CD1c-positive myeloid dendritic cell (primary cell): ENCODE measurements around the gene PALS1.

Source experiments
- DNase-seq: peaks from one replicate; pipeline ENCODE4 v3.0.0-alpha.2; 2016; ENCODE audit errors: extremely low spot score

Gene PALS1

GRCh38 chr14:67241411-67242167, at the start of gene PALS1:
Gene PALS1, plus strand, starts transcription at chr14:67241435. Its CDS starts 37,736 bp downstream, at chr14:67279171.
- DNase-seq, result peak; percentile 66

DNA sequence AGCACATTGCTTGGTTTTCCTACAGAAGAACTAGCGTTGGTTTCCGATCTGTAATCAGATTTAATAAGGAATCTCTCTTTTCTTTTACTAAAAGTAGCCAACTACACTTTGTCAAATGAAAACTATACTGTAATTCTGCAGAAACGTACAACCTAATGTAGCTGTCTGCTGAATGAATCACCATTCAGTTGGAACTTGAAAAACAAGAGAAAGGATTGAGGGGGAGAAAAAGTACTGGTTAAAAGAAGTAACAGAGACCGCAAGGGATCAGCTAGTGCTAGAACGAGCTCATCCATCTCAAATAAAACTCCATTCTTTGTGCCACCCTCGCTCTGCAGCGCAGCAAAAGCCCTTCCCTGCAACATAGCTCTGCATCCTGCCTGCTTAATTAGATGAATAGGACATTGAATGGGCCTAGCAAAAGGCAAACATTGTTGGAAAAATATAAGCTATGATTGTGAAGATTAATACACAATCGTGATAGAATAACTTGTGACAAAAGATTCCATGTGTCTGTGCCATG, 49.4 kb upstream of the PALS1 start:
- no peak for DNase-seq

GRCh38 chr14:67192366-67192765, 48.9 kb upstream of the PALS1 start:
- DNase-seq, result no peak

DNA sequence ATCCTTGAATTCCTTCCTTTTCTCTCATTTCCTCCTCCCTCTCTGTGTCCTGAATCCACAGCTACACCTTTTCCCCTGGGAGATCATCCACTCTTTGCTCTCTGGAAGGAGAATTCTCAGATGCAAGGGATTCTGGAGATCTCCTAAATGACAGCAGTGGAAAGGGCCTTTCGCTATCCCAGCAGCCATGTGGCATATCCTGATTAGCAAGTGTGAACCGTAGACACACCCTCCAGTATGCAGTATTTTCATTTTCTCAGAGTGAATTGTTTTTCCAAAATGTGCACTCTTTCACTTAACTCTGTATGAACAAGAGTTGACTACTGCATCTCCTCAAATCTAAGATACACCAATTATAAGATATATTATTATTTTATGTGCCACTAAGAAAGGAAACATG, 46.0 kb upstream of the PALS1 start:
- DNase-seq, result no peak

DNA sequence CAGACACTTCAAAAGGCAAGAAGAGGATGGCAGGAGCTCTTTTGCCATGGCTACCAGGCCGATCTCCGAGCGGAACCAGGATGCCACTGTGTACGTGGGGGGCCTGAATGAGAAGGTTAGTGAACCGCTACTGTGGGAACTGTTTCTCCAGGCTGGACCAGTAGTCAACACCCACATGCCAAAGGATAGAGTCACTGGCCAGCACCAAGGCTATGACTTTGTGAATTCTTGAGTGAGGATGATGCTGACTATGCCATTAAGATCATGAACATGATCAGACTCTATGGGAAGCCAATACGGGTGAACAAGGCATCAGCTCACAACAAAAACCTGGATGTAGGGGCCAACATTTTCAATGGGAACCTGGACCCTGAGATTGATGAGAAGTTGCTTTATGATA, 42.2 kb upstream of the PALS1 start:
- DNase-seq, result no peak

DNA sequence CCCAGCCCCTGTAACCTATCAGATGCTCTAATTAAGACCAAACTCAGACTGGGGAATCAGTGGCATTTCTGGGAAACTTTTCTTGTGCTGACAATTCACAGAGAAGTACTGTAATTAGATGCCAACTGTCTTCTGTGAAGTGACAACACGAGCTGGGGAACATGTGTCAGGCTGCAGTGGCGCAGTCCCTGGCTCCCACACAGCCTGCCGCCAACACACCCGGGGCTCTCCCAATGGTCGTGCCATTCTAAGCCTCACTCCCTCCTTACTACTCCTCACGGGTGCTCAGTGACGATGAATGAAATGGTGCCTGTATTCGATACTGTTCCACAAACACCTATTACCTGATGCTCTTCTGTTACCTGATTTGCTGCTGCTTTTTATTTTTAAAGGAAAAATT, 33.4 kb upstream of the PALS1 start:
- DNase-seq, result no peak

- DNase-seq, result no peak
Observed at GRCh38 chr14:67218126-67218525, 23.1 kb upstream of the PALS1 start.

DNA sequence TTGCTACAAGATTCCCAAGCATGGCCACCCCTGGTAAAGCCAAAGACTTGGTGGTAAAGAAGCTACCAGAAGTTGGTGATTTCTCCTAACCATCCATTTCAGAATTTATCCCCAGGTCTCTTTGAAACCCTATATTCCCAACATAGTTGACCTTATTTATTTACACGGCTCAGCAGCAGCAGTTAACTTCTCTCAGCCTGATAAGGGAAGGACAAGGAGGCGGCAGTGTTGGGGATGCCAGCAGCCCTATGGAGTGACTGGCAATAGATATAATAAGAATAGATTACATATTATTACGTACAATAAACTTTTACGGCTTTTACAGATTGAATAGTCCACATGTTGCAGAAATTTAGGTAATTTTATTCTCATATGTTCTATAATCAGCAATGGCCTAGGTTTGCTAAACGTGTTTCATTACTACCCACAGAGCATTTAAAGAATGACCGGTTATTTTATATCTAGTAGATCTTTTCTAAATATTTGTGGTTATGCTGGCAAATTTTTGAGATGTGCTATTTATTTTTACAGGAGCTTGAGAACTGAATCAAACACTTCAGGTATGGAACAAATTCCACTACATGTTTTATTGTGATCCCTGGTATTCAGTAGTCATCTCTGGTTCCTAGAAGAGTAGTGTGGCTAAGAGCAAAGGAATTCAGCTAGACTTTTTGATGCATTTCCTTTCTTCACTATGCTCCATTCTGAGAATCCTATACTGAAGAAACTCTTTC, 19.8 kb upstream of the PALS1 start:
- no peak for DNase-seq

GRCh38 chr14:67221982-67222328, 19.3 kb upstream of the PALS1 start:
- no peak for DNase-seq

DNA sequence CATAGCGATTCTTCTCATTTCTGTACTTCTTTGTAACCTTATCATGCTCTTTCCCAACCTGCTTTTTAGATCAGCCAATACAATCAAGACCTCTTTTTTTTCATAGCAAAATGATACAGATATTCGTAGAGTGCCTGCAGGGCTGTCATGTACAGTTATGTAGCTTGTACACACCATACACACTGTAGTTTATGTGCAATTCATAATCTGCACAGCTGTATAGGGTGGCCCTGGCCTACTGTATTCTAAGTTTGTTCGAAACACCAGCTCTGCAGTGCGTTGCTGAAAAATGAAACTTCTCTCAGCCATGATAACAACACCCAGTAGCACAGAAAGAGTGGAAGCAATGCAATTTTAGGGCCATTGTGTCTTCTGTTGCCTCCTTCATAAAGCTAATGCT, 15.7 kb upstream of the PALS1 start:
- no peak for DNase-seq

DNA sequence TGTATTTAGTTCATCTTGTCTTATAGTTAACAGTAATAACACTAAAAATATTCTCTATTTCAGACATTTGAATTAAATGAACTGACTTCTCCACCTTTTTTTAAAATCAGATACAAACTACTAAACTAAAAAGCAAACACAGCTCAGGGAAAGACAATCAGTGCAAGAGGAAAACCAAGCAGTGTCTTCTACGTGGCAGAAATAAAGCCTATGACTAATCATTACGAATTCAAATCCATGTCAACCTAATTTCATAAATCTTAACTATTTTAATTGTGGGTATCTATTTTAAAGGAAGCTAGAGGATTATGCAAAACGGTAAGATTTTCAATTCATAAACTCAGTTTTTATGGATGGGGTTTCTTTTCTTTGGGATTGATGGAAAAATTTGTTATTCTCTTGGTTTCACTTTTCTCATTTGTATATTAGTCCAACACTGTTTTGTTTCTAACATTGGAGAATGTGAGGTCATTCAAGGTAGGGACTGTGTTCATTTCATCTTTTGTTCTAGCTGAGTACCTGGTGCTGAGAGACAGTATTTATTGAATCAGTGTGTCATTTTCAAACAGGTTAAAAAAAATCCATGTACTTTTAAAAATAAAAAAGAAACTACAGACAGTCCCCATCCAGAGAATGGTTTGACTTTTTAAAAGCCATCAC, 12.8 kb upstream of the PALS1 start:
- DNase-seq, result no peak

DNA sequence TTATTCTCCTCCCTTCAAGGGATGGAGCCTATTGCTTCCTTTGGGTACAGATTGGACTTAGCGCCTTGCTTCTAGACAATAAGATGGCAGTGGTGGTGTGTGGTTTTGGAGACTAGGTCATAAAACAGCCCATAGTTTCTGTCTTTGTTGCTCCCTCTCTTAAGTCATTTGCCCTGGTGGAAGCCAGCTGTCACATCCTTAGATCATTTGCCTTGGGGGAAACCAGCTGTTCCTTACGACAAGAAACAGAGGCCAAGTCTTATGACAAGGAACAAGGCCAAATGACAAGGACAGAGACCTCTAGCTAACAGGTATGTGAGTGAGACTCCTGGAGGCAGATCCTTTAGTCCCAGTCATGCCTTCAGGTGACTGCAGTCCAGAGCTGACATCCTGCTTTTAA, 9.2 kb upstream of the PALS1 start:
- DNase-seq, result no peak

- no peak for DNase-seq
Observed at GRCh38 chr14:67232621-67233020, 8.6 kb upstream of the PALS1 start.

GRCh38 chr14:67237591-67237990, 3.6 kb upstream of the PALS1 start:
- DNase-seq, result no peak

DNA sequence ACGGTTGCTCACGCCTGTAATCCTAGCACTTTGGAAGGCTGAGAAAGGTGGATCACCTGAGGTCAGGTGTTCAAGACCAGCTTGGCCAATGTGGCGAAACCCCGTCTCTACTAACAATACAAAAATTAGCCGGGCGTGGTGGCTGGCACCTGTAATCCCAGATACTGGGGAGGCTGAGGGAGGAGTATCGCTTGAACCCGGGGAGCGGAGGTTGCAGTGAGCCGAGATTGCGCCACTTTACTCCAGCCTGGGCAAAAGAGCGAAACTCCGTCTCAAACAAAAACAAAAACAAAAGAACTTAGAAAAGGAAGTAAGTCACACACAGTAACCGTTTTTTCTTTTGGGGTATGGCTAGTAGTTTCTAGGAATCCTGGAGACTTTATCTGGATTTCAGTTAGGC, 1.7 kb upstream of the PALS1 start:
- DNase-seq, result no peak

GRCh38 chr14:67240168-67240932, 885 bp upstream of the PALS1 start:
- peak; percentile 65 for DNase-seq

GRCh38 chr14:67240978-67241410, 241 bp upstream of the PALS1 start:
- peak; percentile 98 for DNase-seq

- no peak for DNase-seq
Observed at GRCh38 chr14:67242168-67242420, 859 bp downstream of the PALS1 start.

- DNase-seq, result no peak
Observed at GRCh38 chr14:67245104-67245503, 3.9 kb downstream of the PALS1 start.

GRCh38 chr14:67251573-67252226, 10.5 kb downstream of the PALS1 start:
- no peak for DNase-seq

- no peak for DNase-seq
Observed at GRCh38 chr14:67253076-67253635, 11.9 kb downstream of the PALS1 start.
